ENCODE data around the gene AHCYL2.

GRCh38 chr7:129393255-129393654 is 168.4 kb downstream of the AHCYL2 start:
- TF ChIP-seq CTCF (IDR thresholded peaks at IDR 0.05) (no peak), REST (IDR thresholded peaks at IDR 0.05; ENCODE audit: insufficient read depth in 1 of 2, low read depth in 2 of 2, low read length in 1 of 2) (no peak), POLR2AphosphoS5 (IDR thresholded peaks at IDR 0.05; ENCODE audit: low read depth, low read length) (no peak)
